ENCODE results near the gene RAET1L. TPM values are rescaled to one million over a fixed set of nuclear protein-coding genes. Genes with fewer than 3 reads are reported as not detected.

RAET1L gene
- total and polyA plus RNA-seq, 10 of the 15 experiments (the other 5 are each of a cell fraction or from before 2014, with no cell fraction given) = not detected

GRCh38 chr6:150001295-150002008, 23.9 kb downstream of the RAET1L start (continued):
- TF ChIP-seq FOXK2 (IDR thresholded peaks at IDR 0.05) = no peak
- TF ChIP-seq NR2C2 (IDR thresholded peaks at IDR 0.05; ENCODE audit: borderline replicate concordance, control insufficient read depth, insufficient read length, low read depth) = no peak
- TF ChIP-seq, protein P1, sequence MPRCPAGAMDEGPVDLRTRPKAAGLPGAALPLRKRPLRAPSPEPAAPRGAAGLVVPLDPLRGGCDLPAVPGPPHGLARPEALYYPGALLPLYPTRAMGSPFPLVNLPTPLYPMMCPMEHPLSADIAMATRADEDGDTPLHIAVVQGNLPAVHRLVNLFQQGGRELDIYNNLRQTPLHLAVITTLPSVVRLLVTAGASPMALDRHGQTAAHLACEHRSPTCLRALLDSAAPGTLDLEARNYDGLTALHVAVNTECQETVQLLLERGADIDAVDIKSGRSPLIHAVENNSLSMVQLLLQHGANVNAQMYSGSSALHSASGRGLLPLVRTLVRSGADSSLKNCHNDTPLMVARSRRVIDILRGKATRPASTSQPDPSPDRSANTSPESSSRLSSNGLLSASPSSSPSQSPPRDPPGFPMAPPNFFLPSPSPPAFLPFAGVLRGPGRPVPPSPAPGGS (IDR thresholded peaks at IDR 0.05; ENCODE audit: borderline replicate concordance, insufficient read depth, low read depth, low read length, poor library complexity, severe bottlenecking) = no peak
- no peak for TF ChIP-seq CHD1 (IDR thresholded peaks at IDR 0.05; ENCODE audit: low read depth, low read length)
- TF ChIP-seq SUZ12 (IDR thresholded peaks at IDR 0.05; ENCODE audit: unreplicated experiment) = no peak
- peak; percentile 93 for TF ChIP-seq RUNX3 (IDR thresholded peaks at IDR 0.05; ENCODE audit: low read length)
- no peak for TF ChIP-seq POLR2A (IDR thresholded peaks at IDR 0.05; ENCODE audit: low read depth, low read length)
- peak; percentile 76; the same call in 1 of the 2 replicates for TF ChIP-seq MTA3 (IDR thresholded peaks at IDR 0.05; ENCODE audit: borderline replicate concordance, low read length)
- no peak for TF ChIP-seq SPI1 (IDR thresholded peaks at IDR 0.05; ENCODE audit: borderline replicate concordance, insufficient read depth, low read depth, low read length)
- peak; percentile 81 for TF ChIP-seq ATF7 (IDR thresholded peaks at IDR 0.05; ENCODE audit: low read depth)
- peak; percentile 76 for TF ChIP-seq IRF4 (IDR thresholded peaks at IDR 0.05; ENCODE audit: low read depth, low read length)
- no peak for TF ChIP-seq CREB1 (IDR thresholded peaks at IDR 0.05; ENCODE audit: low read depth)
- TF ChIP-seq IKZF1 (conservative IDR thresholded peaks at IDR 0.05) = peak; percentile 95
- no peak for TF ChIP-seq RBBP5 (conservative IDR thresholded peaks at IDR 0.05)
- TF ChIP-seq ZBTB33 (IDR thresholded peaks at IDR 0.05) = no peak
- TF ChIP-seq ZZZ3 (IDR thresholded peaks at IDR 0.05; ENCODE audit: control insufficient read depth, insufficient read length, low read depth) = no peak
- TF ChIP-seq RB1 (IDR thresholded peaks at IDR 0.05; ENCODE audit: borderline replicate concordance) = no peak
- TF ChIP-seq SREBF1 (IDR thresholded peaks at IDR 0.05; ENCODE audit: low read length) = no peak
- no peak for TF ChIP-seq CBX5 (IDR thresholded peaks at IDR 0.05; ENCODE audit: low read depth)
- no peak for TF ChIP-seq BRCA1 (IDR thresholded peaks at IDR 0.05; ENCODE audit: low read depth, low read length)
- TF ChIP-seq POLR2AphosphoS5 (IDR thresholded peaks at IDR 0.05; ENCODE audit: low read length) = no peak
- TF ChIP-seq RAD51 (IDR thresholded peaks at IDR 0.05) = no peak
- TF ChIP-seq PRDM15 (CRISPR knock-in tag; IDR thresholded peaks at IDR 0.05) = no peak
